GM04504 (cell line): Measurements from ENCODE around the gene LBH.

Experiments used
- DNase-seq: peaks from one replicate; pipeline ENCODE4 v3.0.0-alpha.2; 2012; ENCODE audit warnings: low read depth

Gene LBH

GRCh38 chr2:30217644-30218337 is 13.5 kb upstream of the LBH start:
- DNase-seq, result no peak

- no peak for DNase-seq
Observed at GRCh38 chr2:30218338-30218713, 13.0 kb upstream of the LBH start.

GRCh38 chr2:30218814-30219213 is 12.5 kb upstream of the LBH start:
- DNase-seq, result no peak

- DNase-seq, result no peak
Observed at GRCh38 chr2:30219886-30220875, 11.2 kb upstream of the LBH start.

- DNase-seq, result no peak
Observed at GRCh38 chr2:30221531-30221930, 9.8 kb upstream of the LBH start.

- no peak for DNase-seq
Observed at GRCh38 chr2:30222031-30222430, 9.3 kb upstream of the LBH start.

- DNase-seq, result no peak
Observed at GRCh38 chr2:30222636-30223360, 8.5 kb upstream of the LBH start.

GRCh38 chr2:30223413-30223874 is 7.9 kb upstream of the LBH start:
- no peak for DNase-seq

GRCh38 chr2:30224151-30224550 is 7.2 kb upstream of the LBH start:
- DNase-seq, result no peak

- peak; percentile 46 for DNase-seq
Observed at GRCh38 chr2:30225131-30225762, 6.1 kb upstream of the LBH start.

- DNase-seq, result no peak
Observed at GRCh38 chr2:30226144-30227032, 4.9 kb upstream of the LBH start.

GRCh38 chr2:30229596-30229995 is 1.7 kb upstream of the LBH start:
- DNase-seq, result no peak

GRCh38 chr2:30230497-30231211 is 680 bp upstream of the LBH start:
- DNase-seq, result no peak

GRCh38 chr2:30231996-30232800 is 864 bp downstream of the LBH start:
- DNase-seq, result no peak

GRCh38 chr2:30232801-30233130 is 1.4 kb downstream of the LBH start:
- no peak for DNase-seq

- no peak for DNase-seq
Observed at GRCh38 chr2:30233271-30234009, 2.1 kb downstream of the LBH start.

- peak; percentile 71 for DNase-seq
Observed at GRCh38 chr2:30234180-30234971, 3.0 kb downstream of the LBH start.
